ENCODE measurements around the gene DERL3.

Gene DERL3

GRCh38 chr22:23857606-23858483, 19.0 kb upstream of the DERL3 start, which contains the start of gene SLC2A11:
Gene SLC2A11, plus strand, starts transcription at chr22:23857875. Its CDS starts 125 bp downstream, at chr22:23858000.
- H3K79me2 ChIP-seq (ENCODE audit: insufficient read depth, low read length) = peaks cover 10% of the 10 kb centered on the region; the same call in 1 of the 2 replicates
- no peaks in the 10 kb centered on the region for H3K36me3 ChIP-seq (ENCODE audit: insufficient read depth, low read length)
- no peaks in the 10 kb centered on the region for H3K27me3 ChIP-seq (ENCODE audit: insufficient read depth, low read length, poor library complexity, severe bottlenecking)
- H3K9ac ChIP-seq (ENCODE audit: low read depth, low read length, poor library complexity, severe bottlenecking) = peak within 1 kb of the TSS; percentile 91
- no peaks in the 10 kb centered on the region for H3K9me2 ChIP-seq (replicated peaks; ENCODE audit: low read depth, low read length)
- peaks cover 26% of the 10 kb centered on the region for H3K4me1 ChIP-seq (ENCODE audit: insufficient read depth, low read length, poor library complexity, severe bottlenecking)
- peak within 1 kb of the TSS; percentile 87 for H3K4me3 ChIP-seq (ENCODE audit: low read length, poor library complexity, severe bottlenecking)
- no peaks in the 10 kb centered on the region for H3K9me3 ChIP-seq (ENCODE audit: insufficient read depth, low read depth, low read length)
- H3F3A ChIP-seq (ENCODE audit: low read depth) = no peaks in the 10 kb centered on the region
- H4K20me1 ChIP-seq (ENCODE audit: insufficient read depth, low read length, poor library complexity, severe bottlenecking) = no peaks in the 10 kb centered on the region
- peak within 1 kb of the TSS; percentile 82 for H3K4me2 ChIP-seq (ENCODE audit: low read depth, low read length, poor library complexity, severe bottlenecking)
- H2AFZ ChIP-seq (ENCODE audit: low read length) = peak within 1 kb of the TSS; percentile 95
- TF ChIP-seq EZH2phosphoT487 (IDR thresholded peaks at IDR 0.05; ENCODE audit: borderline replicate concordance) (no peak), CTCF (conservative IDR thresholded peaks at IDR 0.05; ENCODE audit: low read length) (no peak; the same call in 1 of the 2 replicates)

- H3K27me3 ChIP-seq (ENCODE audit: insufficient read depth, low read length, poor library complexity, severe bottlenecking) = no peaks in the 10 kb centered on the region
- H2AFZ ChIP-seq (ENCODE audit: low read length) = peak overlapping the region; percentile 83
Measured at GRCh38 chr22:23856721-23857605, 18.2 kb upstream of the DERL3 start.

More at GRCh38 chr22:23856721-23857605, 18.2 kb upstream of the DERL3 start:
- H4K20me1 ChIP-seq (ENCODE audit: insufficient read depth, low read length, poor library complexity, severe bottlenecking) = no peaks in the 10 kb centered on the region
- peak overlapping the region; percentile 87 for H3K4me3 ChIP-seq (ENCODE audit: low read length, poor library complexity, severe bottlenecking)
- H3F3A ChIP-seq (ENCODE audit: low read depth) = no peaks in the 10 kb centered on the region
- H3K79me2 ChIP-seq (ENCODE audit: insufficient read depth, low read length) = peaks cover 10% of the 10 kb centered on the region; the same call in 1 of the 2 replicates
- peak overlapping the region; percentile 82 for H3K4me2 ChIP-seq (ENCODE audit: low read depth, low read length, poor library complexity, severe bottlenecking)
- peak overlapping the region; percentile 91 for H3K9ac ChIP-seq (ENCODE audit: low read depth, low read length, poor library complexity, severe bottlenecking)
- H3K9me3 ChIP-seq (ENCODE audit: insufficient read depth, low read depth, low read length) = no peaks in the 10 kb centered on the region
- no peaks in the 10 kb centered on the region for H3K9me2 ChIP-seq (replicated peaks; ENCODE audit: low read depth, low read length)
- TF ChIP-seq EZH2phosphoT487 (IDR thresholded peaks at IDR 0.05; ENCODE audit: borderline replicate concordance) (no peak), CTCF (conservative IDR thresholded peaks at IDR 0.05; ENCODE audit: low read length) (no peak)
- peaks cover 26% of the 10 kb centered on the region for H3K4me1 ChIP-seq (ENCODE audit: insufficient read depth, low read length, poor library complexity, severe bottlenecking)
- no peaks in the 10 kb centered on the region for H3K36me3 ChIP-seq (ENCODE audit: insufficient read depth, low read length)
